NOMO-1 treated with DMSO at 0.1 percent for 48 hours (cell line): ENCODE results near the gene HERPUD2.
"Not testable (repeated sequence)": the region's sequence is repeated elsewhere in the genome, so short reads cannot be mapped to it uniquely, and the experiment has no call there.

Source experiments
- DNase-seq: peaks from one replicate; lab custom pipeline; 2025; ENCODE audit not compliant: unreplicated experiment; lab: John Stamatoyannopoulos, UW

The HERPUD2 gene

GRCh38 chr7:35714862-35715261, 19.9 kb upstream of the HERPUD2 start:
- no peak for DNase-seq

GRCh38 chr7:35714407-35714806, 19.5 kb upstream of the HERPUD2 start:
- no peak for DNase-seq

- DNase-seq = no peak
Observed at GRCh38 chr7:35712563-35713226, 17.8 kb upstream of the HERPUD2 start.

DNA sequence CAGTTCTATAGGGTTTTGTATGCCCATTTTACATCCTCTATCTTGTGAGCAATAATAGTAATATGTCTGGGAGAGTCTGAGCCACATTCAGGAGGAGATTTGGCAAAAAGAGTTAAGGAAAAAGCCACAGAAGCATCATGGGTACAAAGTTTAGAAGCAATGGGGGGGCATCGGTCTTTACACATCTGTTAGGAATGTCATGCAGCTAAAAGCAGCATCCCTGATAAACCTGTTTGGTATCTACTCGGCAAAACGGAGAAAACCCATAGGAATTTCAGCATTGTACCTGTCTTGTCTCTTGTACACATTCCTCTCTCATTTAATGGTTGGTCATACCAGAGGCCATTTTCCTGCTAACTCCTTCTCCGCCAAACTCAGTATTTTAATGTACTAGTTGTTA, 12.5 kb upstream of the HERPUD2 start:
- DNase-seq = no peak

DNA sequence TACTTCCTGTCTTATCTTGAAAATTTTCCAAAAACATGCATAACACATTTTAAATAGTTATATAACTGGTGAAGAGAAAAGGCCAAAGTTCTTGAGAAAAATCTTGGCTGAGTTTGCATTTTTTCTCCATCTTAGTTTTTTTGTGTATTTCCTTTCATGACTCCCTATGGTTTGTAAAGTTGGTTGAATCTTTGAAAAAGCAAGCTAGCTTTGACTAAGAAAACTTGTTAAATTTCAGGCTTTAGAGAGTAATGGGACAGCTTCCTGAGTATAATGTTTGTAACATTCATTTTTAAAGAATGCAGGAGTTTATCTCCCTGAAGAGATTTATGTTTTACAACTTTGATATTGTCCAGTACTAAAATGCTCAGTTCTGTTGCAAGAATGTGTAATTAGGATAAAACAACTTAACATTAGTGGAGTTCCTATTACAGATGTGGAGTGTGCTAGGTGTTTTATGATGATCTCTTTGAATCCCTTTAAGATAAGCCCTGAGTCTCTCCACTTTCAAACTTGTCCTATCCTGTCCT, 11.1 kb upstream of the HERPUD2 start:
- DNase-seq = no peak

DNA sequence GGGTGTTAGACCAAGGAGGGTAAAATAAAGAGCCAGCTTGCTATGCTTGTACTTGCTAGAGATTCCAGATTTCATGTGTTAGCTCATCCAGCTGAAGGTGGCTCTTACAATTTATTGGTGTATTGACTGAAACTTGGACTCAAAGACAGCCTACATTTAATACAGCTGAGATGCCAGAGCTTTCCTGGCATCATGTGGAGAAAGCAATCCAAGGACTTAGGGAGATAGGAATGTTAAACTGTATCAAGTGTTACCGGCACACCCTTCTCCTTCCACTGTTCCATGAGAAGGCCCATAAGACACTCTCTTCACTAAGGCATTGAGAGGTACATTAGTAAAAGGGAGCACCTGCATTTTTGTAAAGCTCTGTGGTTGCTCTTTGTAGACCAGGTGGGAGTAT, 9.3 kb upstream of the HERPUD2 start:
- no peak for DNase-seq

DNA sequence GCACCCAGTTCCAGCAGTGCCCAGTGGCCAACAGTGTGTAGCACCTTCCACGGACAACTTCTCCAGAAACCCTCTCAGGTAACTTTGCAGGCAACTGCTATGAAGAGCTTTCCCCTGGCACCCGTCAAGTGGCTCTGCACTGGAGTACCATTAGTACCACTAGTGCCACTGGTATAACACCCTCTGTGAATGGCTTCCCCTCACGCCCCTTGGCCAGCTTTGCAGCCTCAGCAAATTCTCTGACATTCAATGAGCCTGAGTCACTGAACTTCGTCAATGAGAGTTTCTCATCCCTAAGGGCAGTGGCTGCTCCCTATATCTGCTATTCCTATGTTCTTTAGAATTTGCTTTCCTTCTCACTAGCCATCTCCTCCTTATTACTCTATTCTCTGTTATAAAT, 7.6 kb upstream of the HERPUD2 start:
- no peak for DNase-seq

DNA sequence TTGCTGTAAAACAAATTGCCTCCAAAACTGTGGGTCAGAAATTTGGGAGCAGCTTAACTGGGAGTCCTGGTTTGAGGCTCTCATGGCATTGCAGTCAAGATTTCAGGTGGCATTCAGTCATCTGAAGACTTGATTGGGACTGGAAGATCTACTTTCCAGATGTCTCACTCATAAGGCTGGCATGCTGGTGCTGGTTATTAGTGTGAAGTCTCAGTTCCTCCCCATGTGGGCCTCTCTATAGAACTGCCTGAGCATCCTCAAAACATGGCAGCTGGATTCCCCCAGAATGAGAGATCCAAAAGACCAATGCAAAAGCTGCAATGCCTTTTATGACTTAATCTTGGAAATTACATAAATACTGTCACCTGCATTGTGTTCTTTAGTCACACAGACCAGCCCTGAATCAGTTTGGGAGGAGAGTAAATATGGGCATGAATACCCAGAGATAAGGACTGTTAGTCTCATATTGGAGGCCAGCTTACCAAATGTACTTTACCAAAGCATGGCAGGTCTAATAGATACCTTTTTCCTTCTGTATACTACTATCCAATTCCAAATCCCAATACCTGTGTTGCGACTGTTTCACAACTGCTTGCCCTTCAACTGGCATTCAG, 6.5 kb upstream of the HERPUD2 start:
- DNase-seq = no peak

DNA sequence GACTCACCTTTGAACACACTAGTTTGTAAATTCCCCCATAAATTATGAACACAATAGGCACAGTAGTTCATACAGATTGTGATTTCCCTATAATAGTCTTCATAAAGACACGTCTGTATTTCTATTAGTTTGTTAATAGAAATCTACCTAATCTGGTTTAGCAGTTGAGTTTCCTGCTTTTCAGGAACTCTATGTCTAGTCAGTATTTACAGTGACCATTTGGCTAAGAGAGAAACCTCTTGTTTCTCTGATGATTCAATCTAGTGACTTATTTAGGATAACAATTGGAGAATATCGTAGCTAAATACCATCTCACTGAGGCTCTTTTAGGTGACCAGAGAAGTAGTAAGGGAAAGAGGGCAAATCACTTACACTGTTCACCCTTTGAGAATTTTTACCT, 5.9 kb upstream of the HERPUD2 start:
- DNase-seq = no peak

GRCh38 chr7:35700333-35700732, 5.4 kb upstream of the HERPUD2 start:
- DNase-seq = no peak

DNA sequence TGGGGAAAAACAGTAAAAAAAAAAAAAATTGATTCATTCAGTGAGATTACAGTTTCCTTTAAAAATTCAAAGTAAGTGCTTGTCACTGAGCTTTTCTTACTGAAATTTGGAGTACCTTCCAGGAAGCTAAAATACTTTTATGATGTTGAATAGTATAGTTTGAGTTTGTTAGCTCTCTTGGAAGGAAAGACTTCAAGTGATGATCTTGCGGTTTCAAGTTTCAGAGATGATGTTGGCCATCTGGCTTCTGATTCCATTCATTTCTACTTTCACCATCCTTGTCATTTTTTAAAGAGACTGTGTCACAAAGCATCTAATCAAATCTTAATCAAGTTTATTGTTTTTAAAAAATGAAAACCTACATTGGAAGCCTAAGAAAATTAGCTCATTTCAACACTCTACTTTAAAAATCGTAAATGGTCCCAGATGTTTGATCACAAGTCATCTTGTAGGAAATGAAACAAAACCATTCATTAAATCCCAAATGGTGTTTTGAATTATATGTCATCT, 4.9 kb upstream of the HERPUD2 start:
- no peak for DNase-seq

DNA sequence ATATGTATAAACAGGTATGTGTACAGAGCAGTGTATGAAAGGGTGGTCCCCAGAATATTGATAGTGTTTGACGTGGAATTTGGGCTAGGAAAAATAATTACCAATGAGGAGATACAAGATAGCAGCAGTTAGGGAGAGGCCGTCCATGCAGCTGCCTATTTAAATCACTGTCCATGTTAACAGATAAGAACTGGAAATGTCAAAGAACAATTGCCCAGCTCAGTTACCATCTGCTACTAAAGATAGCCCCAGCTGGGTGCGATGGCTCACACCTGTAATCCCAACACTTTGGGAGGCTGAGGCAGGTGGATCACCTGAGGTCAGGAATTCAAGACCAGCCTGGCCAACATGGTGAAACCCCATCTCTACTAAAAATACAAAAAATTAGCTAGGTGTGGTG, 3.4 kb upstream of the HERPUD2 start:
- DNase-seq = not testable (repeated sequence)

DNA sequence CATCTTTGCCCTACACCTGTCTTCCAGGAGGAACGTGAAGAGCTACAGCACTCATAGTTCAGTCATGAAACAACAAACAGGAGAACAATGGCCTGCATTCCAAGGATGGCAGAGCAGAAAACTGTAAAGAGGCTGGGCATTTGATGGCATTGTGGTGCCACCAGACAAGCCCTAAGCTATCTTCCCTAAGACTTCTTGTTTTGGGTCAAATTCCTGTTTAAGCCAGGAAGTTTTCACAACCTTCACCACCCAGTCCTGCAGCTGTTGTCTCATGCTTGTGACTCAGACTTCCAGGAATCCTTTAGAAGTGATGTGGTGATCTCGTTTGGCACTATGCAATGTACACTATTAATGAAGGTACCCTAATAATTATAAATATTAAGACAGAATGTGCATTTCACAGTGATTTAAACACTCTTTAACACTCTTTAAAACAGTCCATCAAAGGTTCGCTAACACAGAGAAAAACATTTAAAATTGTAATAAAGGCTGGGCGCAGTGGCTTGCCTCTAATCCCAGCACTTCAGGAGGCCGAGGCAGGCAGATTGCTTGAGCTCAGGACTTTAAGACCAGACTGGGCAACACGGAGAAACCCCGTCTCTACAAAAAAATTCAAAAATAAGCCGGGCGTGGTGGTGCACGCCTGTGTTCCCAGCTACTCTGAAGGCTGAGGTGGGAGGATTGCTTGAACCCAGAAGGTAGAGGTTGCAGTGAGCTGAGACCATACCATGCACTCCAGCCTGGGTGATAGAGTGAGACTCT, 2.7 kb upstream of the HERPUD2 start:
- DNase-seq = no peak

GRCh38 chr7:35695987-35696386, 1.1 kb upstream of the HERPUD2 start:
- DNase-seq = no peak

DNA sequence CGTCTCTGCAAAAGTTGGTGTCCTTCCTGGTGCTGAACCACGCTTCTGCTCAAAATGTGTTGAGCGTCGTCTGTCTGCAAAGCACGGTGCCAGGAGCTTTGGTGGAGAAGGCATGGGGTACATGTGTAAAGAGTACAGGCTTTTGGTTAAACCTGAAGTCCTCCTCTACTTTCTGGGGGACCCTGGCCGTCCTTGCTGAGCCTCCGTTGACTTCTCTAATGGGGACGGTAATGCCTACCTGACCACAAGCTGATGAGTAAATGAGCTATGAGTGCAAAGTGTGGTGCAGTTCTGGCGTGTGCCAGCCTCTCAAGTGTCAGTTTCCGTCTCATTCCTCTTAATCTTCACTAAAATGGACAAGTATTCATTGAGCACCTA, 527 bp upstream of the HERPUD2 start:
- DNase-seq = no peak

DNA sequence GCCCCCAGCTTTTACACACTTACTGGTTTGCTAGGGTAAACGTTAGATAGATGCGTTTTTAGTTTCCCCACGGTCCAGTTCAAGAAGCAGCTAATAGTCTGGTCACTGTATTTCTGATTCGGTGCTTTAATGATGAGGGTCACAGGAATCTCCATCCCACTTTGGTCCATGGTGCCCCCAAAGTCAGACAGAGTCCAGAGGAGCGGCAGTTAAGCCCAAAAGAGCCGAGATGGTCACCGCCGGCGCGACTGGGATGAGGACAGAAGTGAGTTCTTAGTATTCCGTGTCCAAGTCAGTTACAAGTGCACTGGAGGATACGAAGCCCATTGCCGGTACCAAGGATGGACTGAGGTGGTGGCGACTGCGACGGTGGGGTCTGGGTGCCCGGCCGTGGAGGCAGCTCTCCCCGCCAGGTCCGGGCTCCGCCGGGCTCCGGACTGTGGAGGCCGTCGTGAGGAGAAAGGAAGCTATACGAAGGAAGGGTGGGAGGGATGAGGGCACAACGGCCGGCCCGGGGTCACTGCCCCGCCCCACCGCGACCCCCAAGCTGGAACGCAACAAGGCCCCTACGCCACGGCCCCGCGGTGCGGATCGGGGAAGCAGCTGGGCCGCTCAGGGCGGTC, 663 bp downstream of the HERPUD2 start:
- DNase-seq = peak; percentile 31

GRCh38 chr7:35691827-35692307, 3.1 kb downstream of the HERPUD2 start:
- DNase-seq = no peak

DNA sequence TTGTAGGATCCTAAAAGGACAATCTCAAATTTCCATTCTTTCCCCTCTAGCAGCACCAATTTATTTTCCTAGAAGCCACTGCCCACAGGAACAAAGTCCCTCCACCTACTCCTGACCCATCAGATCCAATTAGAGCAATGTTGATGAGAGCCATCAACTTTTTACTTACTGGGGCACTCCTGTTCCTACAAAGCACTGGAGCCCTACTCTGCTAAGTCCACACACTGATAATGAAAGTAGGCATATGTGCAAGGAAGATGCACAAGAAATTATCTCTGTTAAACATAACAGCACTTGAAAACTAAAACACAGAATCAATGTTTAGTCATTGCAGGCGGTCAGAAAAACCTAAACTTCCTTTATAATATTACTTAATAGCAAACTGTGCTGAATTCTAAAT, 3.6 kb downstream of the HERPUD2 start:
- no peak for DNase-seq

GRCh38 chr7:35690614-35691013, 4.3 kb downstream of the HERPUD2 start:
- DNase-seq = peak; percentile 60

DNA sequence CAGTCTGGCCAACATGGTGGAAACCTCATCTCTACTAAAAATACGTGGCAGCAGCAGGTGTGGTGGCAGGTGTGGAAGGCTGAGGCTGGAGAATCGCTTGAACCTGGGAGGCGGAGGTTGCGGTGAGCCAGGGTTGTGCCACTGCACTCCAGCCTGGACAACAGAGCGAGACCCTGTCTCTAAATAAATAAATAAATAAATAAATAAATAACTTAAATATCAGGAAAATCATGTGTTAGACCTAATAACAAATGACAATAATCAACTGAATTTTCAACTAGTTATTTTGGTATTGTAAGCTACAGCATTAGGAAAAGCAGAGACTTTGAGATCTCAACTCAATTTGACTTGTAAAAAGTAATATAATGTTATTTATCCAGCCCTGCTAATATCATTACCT, 9.2 kb downstream of the HERPUD2 start:
- no peak for DNase-seq
